Mucosa of descending colon (tissue), 3 donors: ENCODE measurements around the gene CBFA2T3. TPM values are rescaled to one million over a fixed set of nuclear protein-coding genes. Genes with fewer than 3 reads are reported as not detected.

Experiments used
- ATAC-seq: fragments of 200-7000 bp; cut with Tn5 transposase; one replicate; pipeline ENCODE4 v1.9.1; 2020; ENCODE audit warnings: mild to moderate bottlenecking, moderate library complexity
- DNase-seq, 3 donors: peaks; one replicate each; pipeline ENCODE4 v3.0.0-alpha.2; 2020
- H3K36me3 ChIP-seq: fragments of 200-600 bp; one replicate; pipeline ENCODE4 v1.8.0; 2021; ENCODE audit warnings: low read depth, mild to moderate bottlenecking
- H3K4me1 ChIP-seq: fragments of 200-600 bp; one replicate; pipeline ENCODE4 v1.8.0; 2021; ENCODE audit warnings: low read depth, mild to moderate bottlenecking
- H3K4me3 ChIP-seq: fragments of 200-600 bp; one replicate; pipeline ENCODE4 v1.8.0; 2021; ENCODE audit warnings: mild to moderate bottlenecking
- H3K9me3 ChIP-seq: fragments of 200-600 bp; one replicate; pipeline ENCODE4 v1.8.0; 2021; ENCODE audit warnings: mild to moderate bottlenecking
- CTCF ChIP-seq: fragments of 200-600 bp; IDR thresholded peaks from one replicate; pipeline ENCODE4 v1.8.0; 2022; ENCODE audit warnings: antibody characterized with exemption, mild to moderate bottlenecking
- intact Hi-C, 2 donors: fragments of 100-400 bp; cut with DNase I in 1 of 2; cut with micrococcal nuclease in 1 of 2; formaldehyde crosslinking; loops; one replicate each; pipeline versions ENCODE4 v1.11.0 to v1.11.1; 2022; cut with DNase I, micrococcal nuclease
- total RNA-seq, 3 donors: library from RNA; stranded (reverse); fragmentation: NEBNext Ultra II Directional in 2 of 3; extraction: Animal tissue kit (Norgen Biotek cat#: 25700) in 2 of 3; gene quantifications; one replicate each; pipeline versions ENCODE4 v1.2.1 to v1.2.4, GENCODE V29; 2021 to 2023
- donor health status: DM: no; HTN: no; CAD: no; lungs with moderate emphysema.
- donor health status: DM: no; HTN: no; CAD: no.
- donor health status: DM: no; HTN: yes; CAD: no.

CBFA2T3 gene
- total RNA-seq, 3 donors from 2014 or later, result 6.9 to 12.8 (median 8.4) TPM

- Histone ChIP-seq H3K4me1 (no peaks in the 10 kb centered on the region), H3K4me3 (no peak overlapping the region), H3K36me3 (no peaks in the 10 kb centered on the region), H3K9me3 (no peaks in the 10 kb centered on the region)
- DNase-seq (no peak), ATAC-seq (no peak)
- intact Hi-C loops, result no loop called here
- no peak for TF ChIP-seq CTCF
Measured at GRCh38 chr16:88837806-88838205, 139.2 kb downstream of the CBFA2T3 start.

- ATAC-seq, result no peak
- H3K36me3 ChIP-seq, result no peaks in the 10 kb centered on the region
- H3K9me3 ChIP-seq, result no peaks in the 10 kb centered on the region
- TF ChIP-seq CTCF, result no peak
- DNase-seq, result no peak
- H3K4me3 ChIP-seq, result no peak overlapping the region
- intact Hi-C loops, result no loop called here
- no peaks in the 10 kb centered on the region for H3K4me1 ChIP-seq
Measured at GRCh38 chr16:88836791-88837190, 140.2 kb downstream of the CBFA2T3 start.

- Histone ChIP-seq H3K4me3 (no peak overlapping the region), H3K4me1 (no peaks in the 10 kb centered on the region), H3K9me3 (no peaks in the 10 kb centered on the region), H3K36me3 (no peaks in the 10 kb centered on the region)
- no peak for TF ChIP-seq CTCF
- DNase-seq (no peak), ATAC-seq (no peak)
- intact Hi-C loops, result no loop called here
Measured at GRCh38 chr16:88835818-88836217, 141.2 kb downstream of the CBFA2T3 start.

- no peaks in the 10 kb centered on the region for H3K36me3 ChIP-seq
- no peak for TF ChIP-seq CTCF
Measured at GRCh38 chr16:88835383-88835782, 141.6 kb downstream of the CBFA2T3 start.

GRCh38 chr16:88834670-88835069 lies 142.3 kb downstream of the CBFA2T3 start:
- Histone ChIP-seq H3K4me1 (no peaks in the 10 kb centered on the region), H3K9me3 (no peaks in the 10 kb centered on the region), H3K4me3 (no peak overlapping the region), H3K36me3 (no peaks in the 10 kb centered on the region)
- ATAC-seq (no peak), DNase-seq (no peak)
- TF ChIP-seq CTCF, result no peak
- intact Hi-C loops, result no loop called here

More at GRCh38 chr16:88835383-88835782, 141.6 kb downstream of the CBFA2T3 start:
- intact Hi-C loops, result no loop called here
- Histone ChIP-seq H3K4me3 (no peak overlapping the region), H3K4me1 (no peaks in the 10 kb centered on the region), H3K9me3 (no peaks in the 10 kb centered on the region)
- DNase-seq, result no peak
- ATAC-seq, result peak; percentile 46

- no peak for DNase-seq
- H3K9me3 ChIP-seq, result no peaks in the 10 kb centered on the region
- intact Hi-C loops, result no loop called here
- H3K36me3 ChIP-seq, result no peaks in the 10 kb centered on the region
- H3K4me3 ChIP-seq, result no peak overlapping the region
- H3K4me1 ChIP-seq, result no peaks in the 10 kb centered on the region
- ATAC-seq, result no peak
- TF ChIP-seq CTCF, result no peak
Measured at GRCh38 chr16:88833086-88833485, 143.9 kb downstream of the CBFA2T3 start.
